HepG2 (cell line): ENCODE measurements around the gene APCDD1L. TPM values are rescaled to one million over a fixed set of nuclear protein-coding genes. Genes with fewer than 3 reads are reported as not detected.

Source experiments
- ATAC-seq: fragments of 200-7000 bp; cut with Tn5 transposase; 3 replicates; pipeline ENCODE4 v1.9.1; 2020; ENCODE audit warnings: mild to moderate bottlenecking, moderate library complexity
- BruUV-seq: library from RNA; stranded (reverse); fragments of 400-500 nt; replicated peaks from 2 replicates; lab custom pipeline; 2021; lab: Mats Ljungman, UMichigan
- CTCF ChIA-PET: fragments of 300-600 bp; formaldehyde crosslinking; extraction: SDS; loops from one replicate; lab custom pipeline; 2021; ENCODE audit warnings: low total read pairs, inconsistent platforms, low intra/inter-chr PET ratio; lab: Yijun Ruan, JAX
- POLR2A ChIA-PET: fragments of 350-600 bp; sonication (Branson Sonifier 250); formaldehyde crosslinking; loops from one replicate; lab custom pipeline; 2020; ENCODE audit warnings: antibody characterized with exemption, inconsistent platforms; lab: Yijun Ruan, JAX
- DNase-seq: peaks from one replicate; pipeline ENCODE4 v3.0.0-alpha.2; 2015; ENCODE audit warnings: low spot score
- FAIRE-seq: peaks from 3 replicates; lab custom pipeline; 2011; peaks lifted over from hg19 to GRCh38; lab: Jason Lieb, UNC
- H2AFZ ChIP-seq: one replicate; pipeline ENCODE4 v1.6.1; 2011; ENCODE audit warnings: low read length, inconsistent platforms
- H3K27ac ChIP-seq: fragments of 300-600 bp; 3 replicates; pipeline ENCODE4 v1.8.0; 2011; ENCODE audit warnings: mixed run types, mild to moderate bottlenecking, mixed read lengths, low read length, inconsistent platforms; ENCODE audit not compliant: insufficient read depth; ENCODE audit errors: extremely low read length
- H3K27me3 ChIP-seq, 2 experiments: fragments of 200-600 bp in 1 of 2; 2 replicates in 1 of 2; 3 replicates in 1 of 2; pipeline versions ENCODE4 v1.6.0 to v1.8.0; 2011; ENCODE audit warnings: low read length in 2 of 2, mild to moderate bottlenecking in 2 of 2, moderate library complexity in 2 of 2, inconsistent platforms in 1 of 2; ENCODE audit not compliant: insufficient read depth in 2 of 2, control insufficient read depth in 1 of 2
- H3K36me3 ChIP-seq, 2 experiments: fragments of 200-600 bp in 1 of 2; replicated peaks in 1 of 2; 2 replicates in 1 of 2; 3 replicates in 1 of 2; pipeline versions ENCODE4 v1.5.1 to v1.8.0; 2011; ENCODE audit warnings: low read length in 2 of 2, inconsistent platforms in 1 of 2; ENCODE audit not compliant: insufficient read depth in 2 of 2, control insufficient read depth in 1 of 2
- H3K4me1 ChIP-seq: 2 replicates; pipeline ENCODE4 v1.5.1; 2012; ENCODE audit warnings: low read length, inconsistent platforms; ENCODE audit not compliant: insufficient read depth
- H3K4me2 ChIP-seq: 2 replicates; pipeline ENCODE4 v1.6.0; 2011; ENCODE audit warnings: low read depth, low read length, inconsistent platforms
- H3K4me3 ChIP-seq, 3 experiments: fragments of 200-600 bp in 1 of 3; sonication (generic), shearing (Covaris generic) in 1 of 3; replicated peaks in 1 of 3; 2 replicates each; pipeline ENCODE4 v1.5.1; 2011 to 2016; ENCODE audit warnings: low read length in 3 of 3, inconsistent platforms in 2 of 3, low read depth in 2 of 3, mild to moderate bottlenecking in 2 of 3, control low read depth in 1 of 3, mixed read lengths in 1 of 3; ENCODE audit not compliant: insufficient read depth in 1 of 3
- H3K79me2 ChIP-seq: one replicate; pipeline ENCODE4 v1.6.1; 2011; ENCODE audit warnings: low read length, inconsistent platforms; ENCODE audit not compliant: insufficient read depth
- H3K9ac ChIP-seq: 2 replicates; pipeline ENCODE4 v1.6.0; 2011; ENCODE audit warnings: mild to moderate bottlenecking, low read depth, low read length, inconsistent platforms; ENCODE audit not compliant: insufficient read depth
- H3K9me3 ChIP-seq: 2 replicates; pipeline ENCODE4 v1.5.1; 2012; ENCODE audit warnings: mild to moderate bottlenecking, low read length
- H4K20me1 ChIP-seq: 2 replicates; pipeline ENCODE4 v1.6.0; 2011; ENCODE audit warnings: inconsistent platforms, mild to moderate bottlenecking, low read length, moderate library complexity; ENCODE audit not compliant: insufficient read depth
- CBX2 ChIP-seq, 2 experiments: fragments of 200-600 bp in 1 of 2; sonication (generic); formaldehyde crosslinking in 1 of 2; IDR thresholded peaks; 2 replicates each; pipeline versions ENCODE4 v1.7.0 to v1.8.1; 2018 to 2022; ENCODE audit warnings: low read depth in 2 of 2, low read length in 1 of 2, mild to moderate bottlenecking in 1 of 2, missing genetic modification reagents in 1 of 2
- KAT2B ChIP-seq: fragments of 150-350 bp; IDR thresholded peaks from 2 replicates; pipeline ENCODE4 v1.6.1; 2014; ENCODE audit warnings: low read depth, low read length, borderline replicate concordance
- KAT8 ChIP-seq: IDR thresholded peaks from 2 replicates; pipeline ENCODE4 v1.6.1; 2016; ENCODE audit warnings: missing genetic modification reagents, missing compliant biosample characterization
- MAZ ChIP-seq, 2 experiments: sonication (generic) in 1 of 2; formaldehyde crosslinking in 1 of 2; IDR thresholded peaks; 2 replicates each; pipeline versions ENCODE4 v1.5.0 to v1.6.1; 2012 to 2020; ENCODE audit warnings: low read depth in 2 of 2, mild to moderate bottlenecking in 2 of 2, borderline replicate concordance in 1 of 2, improper control_type of control experiment in 1 of 2, low read length in 1 of 2, missing genetic modification reagents in 1 of 2, moderate library complexity in 1 of 2
- PRPF4 ChIP-seq: fragments of 200-400 bp; formaldehyde crosslinking; IDR thresholded peaks from 2 replicates; pipeline ENCODE4 v1.6.1; 2016; ENCODE audit warnings: low read length, low read depth; ENCODE audit not compliant: poor library complexity, severe bottlenecking
- ZNF253 ChIP-seq: sonication (generic); formaldehyde crosslinking; IDR thresholded peaks from 2 replicates; pipeline ENCODE4 v1.8.0; 2022; ENCODE audit warnings: mild to moderate bottlenecking, missing genetic modification reagents, borderline replicate concordance
- ZNF367 ChIP-seq: sonication (generic); formaldehyde crosslinking; IDR thresholded peaks from 2 replicates; pipeline ENCODE4 v1.4.0; 2020; ENCODE audit warnings: missing genetic modification reagents, borderline replicate concordance
- WGBS: methylation state at CpG from one replicate; pipeline ENCODE4 v1.1.6; 2017; ENCODE audit warnings: low lambda C conversion rate; 5-methylcytosine and 5-hydroxymethylcytosine counted together
- in situ Hi-C: cut with HindIII; loops from 2 replicates; pipeline ENCODE4 v1.10.0; 2017; ENCODE audit warnings: low pct_unique_long_range_greater_than_20kb; ENCODE audit not compliant: extremely low pct_ligation_motif_present
- intact Hi-C: fragments of 100-400 bp; cut with micrococcal nuclease; formaldehyde crosslinking; loops from one replicate; pipeline ENCODE4 v1.10.0; 2022; ENCODE audit not compliant: unreplicated experiment
- polyA plus RNA-seq, 8 experiments: library from polyadenylated mRNA; depleted of rRNA in 3 of 8; stranded (reverse) in 7 of 8; unstranded in 1 of 8; fragments of >200 nt; fragmentation: Illumina TruSeq in 4 of 8; extraction: Trizol in 4 of 8; gene quantifications; 2 replicates each; pipeline versions ENCODE4 v1.2.1 to v1.2.3, GENCODE V29; 2011 to 2016; ENCODE audit warnings: low read depth in 4 of 8, missing spikeins in 1 of 8, mixed read lengths in 1 of 8; ENCODE audit not compliant: insufficient read depth in 1 of 8
- total RNA-seq, 5 experiments: library from RNA; depleted of rRNA; stranded (reverse); fragments of >200 nt; fragmentation: Illumina TruSeq; extraction: Trizol; gene quantifications; 2 replicates each; pipeline ENCODE4 v1.2.3, GENCODE V29; 2016; ENCODE audit warnings: low read depth in 1 of 5
- TF ChIP-seq, protein P1 (sequence below): sonication (generic); formaldehyde crosslinking; IDR thresholded peaks from 2 replicates; pipeline ENCODE4 v1.4.0; 2020; ENCODE audit warnings: missing genetic modification reagents; ENCODE audit errors: not compliant biosample characterization

APCDD1L gene
- total and polyA plus RNA-seq, 2 of the 13 experiments (the other 11 are each of a cell fraction or from before 2014, with no cell fraction given) = not detected

GRCh38 chr20:58547623-58548475 lies 32.6 kb upstream of the APCDD1L start:
- no peaks in the 10 kb centered on the region for H4K20me1 ChIP-seq
- H3K4me2 ChIP-seq = no peak overlapping the region
- no peak for TF ChIP-seq ZNF253
- TF ChIP-seq ZNF367 = no peak
- no peak for TF ChIP-seq PRPF4
- no peak for TF ChIP-seq MAZ (IDR thresholded peaks at IDR 0.05; ENCODE audit: borderline replicate concordance, low read depth, low read length)
- TF ChIP-seq MAZ (CRISPR knock-in tag; IDR thresholded peaks at IDR 0.05; ENCODE audit: low read depth) = no peak
- no peak for TF ChIP-seq KAT8 (CRISPR knock-in tag)
- TF ChIP-seq, protein P1, sequence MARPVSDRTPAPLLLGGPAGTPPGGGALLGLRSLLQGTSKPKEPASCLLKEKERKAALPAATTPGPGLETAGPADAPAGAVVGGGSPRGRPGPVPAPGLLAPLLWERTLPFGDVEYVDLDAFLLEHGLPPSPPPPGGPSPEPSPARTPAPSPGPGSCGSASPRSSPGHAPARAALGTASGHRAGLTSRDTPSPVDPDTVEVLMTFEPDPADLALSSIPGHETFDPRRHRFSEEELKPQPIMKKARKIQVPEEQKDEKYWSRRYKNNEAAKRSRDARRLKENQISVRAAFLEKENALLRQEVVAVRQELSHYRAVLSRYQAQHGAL (CRISPR knock-in tag) = no peak
- no peak for TF ChIP-seq KAT2B
- TF ChIP-seq CBX2 (IDR thresholded peaks at IDR 0.05; ENCODE audit: low read depth, low read length) = no peak
- TF ChIP-seq CBX2 (CRISPR knock-in tag; IDR thresholded peaks at IDR 0.05; ENCODE audit: low read depth) = no peak
- ATAC-seq (no peak), DNase-seq (no peak), FAIRE-seq (no peak)
- H3K36me3 ChIP-seq = no peaks in the 10 kb centered on the region
- no peak overlapping the region for H2AFZ ChIP-seq
- H3K9me3 ChIP-seq = no peaks in the 10 kb centered on the region; the same call in 1 of the 2 replicates
- peaks cover 3 to 71% of the 10 kb centered on the region in 2 experiments; a peak in 4 of 5 replicates for H3K27me3 ChIP-seq
- WGBS = 7% methylated on average over 11 of the region's 11 CpGs
- H3K27ac ChIP-seq = no peak overlapping the region
- CTCF ChIA-PET = no interaction called here
- no peak overlapping the region for H3K4me3 ChIP-seq
- intact Hi-C loops (no loop called here), in situ Hi-C loops (no loop called here)
- no peaks in the 10 kb centered on the region for H3K4me1 ChIP-seq
- no peak overlapping the region for H3K9ac ChIP-seq
- no TSS peak for BruUV-seq
- H3K79me2 ChIP-seq = no peaks in the 10 kb centered on the region
- POLR2A ChIA-PET = no interaction called here
